CD4-positive, alpha-beta T cell (primary cell): ENCODE measurements around the gene ZNF74. TPM values are rescaled to one million over a fixed set of nuclear protein-coding genes. Genes with fewer than 3 reads are reported as not detected.
"Not testable (repeated sequence)": the region's sequence is repeated elsewhere in the genome, so short reads cannot be mapped to it uniquely, and the experiment has no call there.

Experiments
- ATAC-seq: fragments of 200-7000 bp; cut with Tn5 transposase; one replicate; pipeline ENCODE4 v1.10.0; 2022; ENCODE audit warnings: mild to moderate bottlenecking; ENCODE audit not compliant: poor library complexity
- CTCF ChIA-PET: fragments of 350-600 bp; sonication (Branson Sonifier 250); formaldehyde crosslinking; loops from one replicate; lab custom pipeline; 2021; ENCODE audit warnings: antibody characterized with exemption, inconsistent platforms; lab: Charles Lee
- POLR2A ChIA-PET: fragments of 350-600 bp; sonication (Branson Sonifier 250); formaldehyde crosslinking; loops from one replicate; lab custom pipeline; 2021; ENCODE audit warnings: antibody characterized with exemption, inconsistent platforms; lab: Charles Lee
- DNase-seq, 14 experiments: peaks; one replicate each; pipeline ENCODE4 v3.0.0-alpha.2; 2013 to 2020; ENCODE audit warnings: mixed read lengths in 2 of 14
- H3K27ac ChIP-seq, 2 donors: one replicate each; pipeline versions ENCODE4 v1.5.1 to v1.7.0; 2013; ENCODE audit warnings: low read length in 2 of 2, low read depth in 1 of 2, mild to moderate bottlenecking in 1 of 2
- H3K27me3 ChIP-seq, 2 experiments: 1 replicate in 1 of 2; 2 replicates in 1 of 2; pipeline versions ENCODE4 v1.6.1 to v1.7.0; 2013; ENCODE audit warnings: low read length in 2 of 2, control low read depth in 1 of 2, mild to moderate bottlenecking in 1 of 2, moderate library complexity in 1 of 2; ENCODE audit not compliant: insufficient read depth in 2 of 2, control insufficient read depth in 1 of 2
- H3K36me3 ChIP-seq: one replicate; pipeline ENCODE4 v1.6.1; 2013; ENCODE audit warnings: low read length, control low read depth; ENCODE audit not compliant: insufficient read depth
- H3K4me1 ChIP-seq: one replicate; pipeline ENCODE4 v1.6.1; 2013; ENCODE audit warnings: low read length, control low read depth; ENCODE audit not compliant: insufficient read depth
- H3K4me3 ChIP-seq: one replicate; pipeline ENCODE4 v1.5.1; 2013; ENCODE audit warnings: mild to moderate bottlenecking, low read length, moderate library complexity
- H3K9me3 ChIP-seq, 2 experiments: 1 replicate in 1 of 2; 2 replicates in 1 of 2; pipeline versions ENCODE4 v1.6.1 to v1.7.0; 2013; ENCODE audit warnings: low read length in 2 of 2, mild to moderate bottlenecking in 2 of 2, control low read depth in 1 of 2, moderate library complexity in 1 of 2; ENCODE audit not compliant: control insufficient read depth in 1 of 2, insufficient read depth in 1 of 2
- H3K27ac Mint-ChIP-seq: one replicate; pipeline ENCODE4 v1.8.0; 2020; ENCODE audit warnings: mixed read lengths
- H3K27me3 Mint-ChIP-seq: one replicate; pipeline ENCODE4 v1.8.0; 2021; ENCODE audit warnings: mixed read lengths
- H3K36me3 Mint-ChIP-seq: one replicate; pipeline ENCODE4 v1.8.0; 2021; ENCODE audit warnings: low read depth, mixed read lengths
- H3K4me1 Mint-ChIP-seq: one replicate; pipeline ENCODE4 v1.8.0; 2021; ENCODE audit warnings: low read depth, mixed read lengths
- H3K4me3 Mint-ChIP-seq: one replicate; pipeline ENCODE4 v1.8.0; 2020; ENCODE audit warnings: mild to moderate bottlenecking, mixed read lengths
- H3K9me3 Mint-ChIP-seq: one replicate; pipeline ENCODE4 v1.8.0; 2020; ENCODE audit warnings: mixed read lengths
- intact Hi-C, 2 experiments: fragments of 100-400 bp; cut with DNase I in 1 of 2; cut with micrococcal nuclease in 1 of 2; formaldehyde crosslinking; loops; one replicate each; pipeline versions ENCODE4 v1.15.1 to v1.9.0; 2023 to 2025; cut with DNase I, micrococcal nuclease
- total RNA-seq, 174 experiments: library from RNA in 2 of 174; stranded (reverse) in 2 of 174; gene quantifications; one replicate each; pipeline ENCODE4 v1.2.3 and lab custom pipeline; 2021 to 2026
- TF ChIP-seq, protein P1 (sequence below): fragments of 200-600 bp; IDR thresholded peaks from one replicate; pipeline ENCODE4 v1.8.0; 2022; ENCODE audit warnings: antibody characterized with exemption, mild to moderate bottlenecking

ZNF74 gene
- total RNA-seq, 2 experiments from 2014 or later = 1.7 to 2.3 TPM

DNA sequence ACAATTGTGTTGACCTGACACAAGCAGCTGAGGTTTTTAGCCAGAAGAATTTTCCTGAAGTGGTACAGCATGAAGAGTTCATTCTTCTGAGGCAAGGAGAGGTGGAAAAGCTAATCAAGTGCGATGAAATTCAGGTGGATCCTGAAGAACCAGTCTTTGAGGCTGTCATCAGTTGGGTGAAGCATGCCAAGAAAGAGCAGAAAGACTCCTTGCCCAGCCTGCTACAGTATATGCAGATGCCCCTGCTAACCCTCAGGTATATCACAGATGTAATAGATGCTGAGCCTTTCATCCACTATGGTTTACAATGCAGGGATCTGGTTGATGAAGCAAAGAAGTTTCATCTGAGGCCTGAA, 56.6 kb downstream of the ZNF74 start:
- Mint-ChIP-seq H3K27ac (no peak overlapping the region), H3K4me1 (peaks cover 5% of the 10 kb centered on the region), H3K4me3 (no peak overlapping the region), H3K27me3 (no peaks in the 10 kb centered on the region), H3K9me3 (no peaks in the 10 kb centered on the region), H3K36me3 (peaks cover 58% of the 10 kb centered on the region)
- Histone ChIP-seq H3K4me1 (no peaks in the 10 kb centered on the region), H3K27ac (no peak overlapping the region), H3K27me3 (no peaks in the 10 kb centered on the region), H3K36me3 (peaks cover 10% of the 10 kb centered on the region), H3K9me3 (no peaks in the 10 kb centered on the region), H3K4me3 (no peak overlapping the region)
- no peak for ATAC-seq
- TF ChIP-seq, protein P1, sequence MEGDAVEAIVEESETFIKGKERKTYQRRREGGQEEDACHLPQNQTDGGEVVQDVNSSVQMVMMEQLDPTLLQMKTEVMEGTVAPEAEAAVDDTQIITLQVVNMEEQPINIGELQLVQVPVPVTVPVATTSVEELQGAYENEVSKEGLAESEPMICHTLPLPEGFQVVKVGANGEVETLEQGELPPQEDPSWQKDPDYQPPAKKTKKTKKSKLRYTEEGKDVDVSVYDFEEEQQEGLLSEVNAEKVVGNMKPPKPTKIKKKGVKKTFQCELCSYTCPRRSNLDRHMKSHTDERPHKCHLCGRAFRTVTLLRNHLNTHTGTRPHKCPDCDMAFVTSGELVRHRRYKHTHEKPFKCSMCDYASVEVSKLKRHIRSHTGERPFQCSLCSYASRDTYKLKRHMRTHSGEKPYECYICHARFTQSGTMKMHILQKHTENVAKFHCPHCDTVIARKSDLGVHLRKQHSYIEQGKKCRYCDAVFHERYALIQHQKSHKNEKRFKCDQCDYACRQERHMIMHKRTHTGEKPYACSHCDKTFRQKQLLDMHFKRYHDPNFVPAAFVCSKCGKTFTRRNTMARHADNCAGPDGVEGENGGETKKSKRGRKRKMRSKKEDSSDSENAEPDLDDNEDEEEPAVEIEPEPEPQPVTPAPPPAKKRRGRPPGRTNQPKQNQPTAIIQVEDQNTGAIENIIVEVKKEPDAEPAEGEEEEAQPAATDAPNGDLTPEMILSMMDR = no peak
- ChIA-PET POLR2A (no interaction called here), CTCF (no interaction called here)
- intact Hi-C loops = loop anchor here in 1 of 2 experiments (10.0 kb wide), 1 partner anchor 104 kb away; no protein-coding TSS in a partner anchor
- no peak for DNase-seq

DNA sequence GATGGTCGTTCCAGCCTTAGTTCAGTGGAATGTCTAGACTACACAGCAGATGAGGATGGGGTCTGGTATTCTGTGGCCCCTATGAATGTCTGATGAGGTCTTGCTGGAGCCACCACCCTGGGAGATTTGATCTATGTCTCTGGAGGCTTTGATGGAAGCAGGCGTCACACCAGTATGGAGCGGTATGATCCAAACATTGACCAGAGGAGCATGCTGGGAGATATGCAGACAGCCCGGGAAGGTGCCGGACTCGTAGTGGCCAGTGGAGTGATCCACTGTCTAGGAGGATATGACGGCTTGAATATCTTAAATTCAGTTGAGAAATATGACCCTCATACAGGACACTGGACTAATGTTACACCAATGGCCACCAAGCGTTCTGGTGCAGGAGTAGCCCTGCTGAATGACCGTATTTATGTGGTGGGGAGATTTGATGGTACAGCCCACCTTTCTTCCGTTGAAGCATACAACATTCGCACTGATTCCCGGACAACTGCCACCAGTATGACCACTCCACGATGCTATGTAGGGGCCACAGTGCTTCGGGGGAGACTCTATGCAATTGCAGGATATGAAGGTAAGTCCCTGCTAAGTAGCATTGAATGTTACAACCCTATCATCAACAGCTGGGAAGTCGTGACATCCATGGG, 57.3 kb downstream of the ZNF74 start:
- DNase-seq, H3K27me3 Mint-ChIP-seq, H3K27me3 ChIP-seq, H3K9me3 Mint-ChIP-seq, ATAC-seq, H3K27ac Mint-ChIP-seq, POLR2A ChIA-PET, H3K9me3 ChIP-seq, H3K36me3 ChIP-seq, H3K4me3 Mint-ChIP-seq, CTCF ChIA-PET, H3K4me3 ChIP-seq, H3K27ac ChIP-seq, H3K4me1 ChIP-seq: not testable (repeated sequence)
- intact Hi-C loops = loop anchor here in 1 of 2 experiments (10.0 kb wide), 1 partner anchor 104 kb away; no protein-coding TSS in a partner anchor
- peaks cover 12% of the 10 kb centered on the region for H3K4me1 Mint-ChIP-seq
- peaks cover 60% of the 10 kb centered on the region for H3K36me3 Mint-ChIP-seq

DNA sequence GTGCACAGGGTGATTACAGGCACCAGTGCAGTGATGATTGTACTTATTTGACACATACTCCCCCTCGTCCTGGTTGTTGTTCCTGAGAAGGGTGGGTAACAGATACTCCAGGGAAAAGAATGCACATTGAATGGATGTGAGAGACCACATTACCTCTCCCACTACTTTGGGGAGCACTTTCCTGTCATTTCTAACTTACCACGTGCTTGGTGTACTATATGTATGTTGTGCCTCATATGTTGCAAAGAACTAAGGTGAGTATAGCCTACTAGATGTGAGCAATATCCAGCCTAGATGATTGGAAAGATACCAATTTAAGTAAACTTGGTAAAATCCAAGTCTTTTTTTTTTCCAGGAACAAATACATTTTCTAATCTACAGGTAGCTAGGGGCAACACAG, 58.0 kb downstream of the ZNF74 start:
- no peaks in the 10 kb centered on the region for H3K27me3 Mint-ChIP-seq
- ATAC-seq (no peak), DNase-seq (no peak)
- ChIA-PET POLR2A (no interaction called here), CTCF (no interaction called here)
- H3K9me3 Mint-ChIP-seq = no peaks in the 10 kb centered on the region
- no peak overlapping the region for H3K27ac ChIP-seq
- H3K4me3 ChIP-seq = no peak overlapping the region
- intact Hi-C loops = loop anchor here in 1 of 2 experiments (10.0 kb wide), 1 partner anchor 103 kb away; no protein-coding TSS in a partner anchor
- peaks cover 13% of the 10 kb centered on the region for H3K4me1 ChIP-seq
- H3K36me3 ChIP-seq = peaks cover 3% of the 10 kb centered on the region
- H3K27me3 ChIP-seq = no peaks in the 10 kb centered on the region
- H3K36me3 Mint-ChIP-seq = peaks cover 57% of the 10 kb centered on the region
- no peak overlapping the region for H3K4me3 Mint-ChIP-seq
- TF ChIP-seq, protein P1 = no peak
- H3K27ac Mint-ChIP-seq = no peak overlapping the region
- peaks cover 18% of the 10 kb centered on the region for H3K4me1 Mint-ChIP-seq
- H3K9me3 ChIP-seq = no peaks in the 10 kb centered on the region
